ENCODE measurements around the gene SEPTIN3.

The SEPTIN3 gene

DNA sequence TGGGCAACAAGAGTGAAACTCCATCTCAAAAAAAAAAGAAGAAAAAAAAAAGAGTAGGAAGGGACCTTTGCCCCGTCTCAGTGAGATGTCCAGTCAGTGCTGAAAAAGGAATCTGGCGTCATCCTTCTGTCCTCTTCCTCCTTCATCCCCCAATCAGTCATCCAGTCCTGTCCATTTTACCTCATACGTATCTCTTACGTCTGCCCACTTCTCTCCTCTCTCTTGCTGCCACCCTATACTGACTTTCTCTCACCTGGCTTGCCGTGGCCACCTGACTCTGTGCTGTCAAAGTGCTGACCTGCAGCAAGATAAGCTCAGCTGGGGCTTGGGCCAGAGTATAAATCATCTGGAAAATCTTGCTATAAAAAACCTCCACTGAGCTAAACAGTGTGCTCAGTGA is 13.6 kb downstream of the SEPTIN3 start:
- no peaks in the 10 kb centered on the region for H3K9me2 ChIP-seq (replicated peaks; ENCODE audit: low read depth, low read length)
- no peak overlapping the region for H3K9ac ChIP-seq (ENCODE audit: low read depth, low read length, poor library complexity, severe bottlenecking)
- H2AFZ ChIP-seq (ENCODE audit: low read length) = no peak overlapping the region
- no peaks in the 10 kb centered on the region for H3K9me3 ChIP-seq (ENCODE audit: insufficient read depth, low read depth, low read length)
- H3K4me2 ChIP-seq (ENCODE audit: low read depth, low read length, poor library complexity, severe bottlenecking) = no peak overlapping the region
- no peaks in the 10 kb centered on the region for H3K36me3 ChIP-seq (ENCODE audit: insufficient read depth, low read length)
- no peaks in the 10 kb centered on the region for H3K79me2 ChIP-seq (ENCODE audit: insufficient read depth, low read length)
- H4K20me1 ChIP-seq (ENCODE audit: insufficient read depth, low read length, poor library complexity, severe bottlenecking) = no peaks in the 10 kb centered on the region
- TF ChIP-seq EZH2phosphoT487 (IDR thresholded peaks at IDR 0.05; ENCODE audit: borderline replicate concordance) = no peak
- TF ChIP-seq, protein P1, sequence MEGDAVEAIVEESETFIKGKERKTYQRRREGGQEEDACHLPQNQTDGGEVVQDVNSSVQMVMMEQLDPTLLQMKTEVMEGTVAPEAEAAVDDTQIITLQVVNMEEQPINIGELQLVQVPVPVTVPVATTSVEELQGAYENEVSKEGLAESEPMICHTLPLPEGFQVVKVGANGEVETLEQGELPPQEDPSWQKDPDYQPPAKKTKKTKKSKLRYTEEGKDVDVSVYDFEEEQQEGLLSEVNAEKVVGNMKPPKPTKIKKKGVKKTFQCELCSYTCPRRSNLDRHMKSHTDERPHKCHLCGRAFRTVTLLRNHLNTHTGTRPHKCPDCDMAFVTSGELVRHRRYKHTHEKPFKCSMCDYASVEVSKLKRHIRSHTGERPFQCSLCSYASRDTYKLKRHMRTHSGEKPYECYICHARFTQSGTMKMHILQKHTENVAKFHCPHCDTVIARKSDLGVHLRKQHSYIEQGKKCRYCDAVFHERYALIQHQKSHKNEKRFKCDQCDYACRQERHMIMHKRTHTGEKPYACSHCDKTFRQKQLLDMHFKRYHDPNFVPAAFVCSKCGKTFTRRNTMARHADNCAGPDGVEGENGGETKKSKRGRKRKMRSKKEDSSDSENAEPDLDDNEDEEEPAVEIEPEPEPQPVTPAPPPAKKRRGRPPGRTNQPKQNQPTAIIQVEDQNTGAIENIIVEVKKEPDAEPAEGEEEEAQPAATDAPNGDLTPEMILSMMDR (conservative IDR thresholded peaks at IDR 0.05; ENCODE audit: low read length) = no peak
- no peak overlapping the region for H3K4me3 ChIP-seq (ENCODE audit: low read length, poor library complexity, severe bottlenecking)
- no peaks in the 10 kb centered on the region for H3F3A ChIP-seq (ENCODE audit: low read depth)
- no peaks in the 10 kb centered on the region for H3K4me1 ChIP-seq (ENCODE audit: insufficient read depth, low read length, poor library complexity, severe bottlenecking)
- no peaks in the 10 kb centered on the region for H3K27me3 ChIP-seq (ENCODE audit: insufficient read depth, low read length, poor library complexity, severe bottlenecking)

DNA sequence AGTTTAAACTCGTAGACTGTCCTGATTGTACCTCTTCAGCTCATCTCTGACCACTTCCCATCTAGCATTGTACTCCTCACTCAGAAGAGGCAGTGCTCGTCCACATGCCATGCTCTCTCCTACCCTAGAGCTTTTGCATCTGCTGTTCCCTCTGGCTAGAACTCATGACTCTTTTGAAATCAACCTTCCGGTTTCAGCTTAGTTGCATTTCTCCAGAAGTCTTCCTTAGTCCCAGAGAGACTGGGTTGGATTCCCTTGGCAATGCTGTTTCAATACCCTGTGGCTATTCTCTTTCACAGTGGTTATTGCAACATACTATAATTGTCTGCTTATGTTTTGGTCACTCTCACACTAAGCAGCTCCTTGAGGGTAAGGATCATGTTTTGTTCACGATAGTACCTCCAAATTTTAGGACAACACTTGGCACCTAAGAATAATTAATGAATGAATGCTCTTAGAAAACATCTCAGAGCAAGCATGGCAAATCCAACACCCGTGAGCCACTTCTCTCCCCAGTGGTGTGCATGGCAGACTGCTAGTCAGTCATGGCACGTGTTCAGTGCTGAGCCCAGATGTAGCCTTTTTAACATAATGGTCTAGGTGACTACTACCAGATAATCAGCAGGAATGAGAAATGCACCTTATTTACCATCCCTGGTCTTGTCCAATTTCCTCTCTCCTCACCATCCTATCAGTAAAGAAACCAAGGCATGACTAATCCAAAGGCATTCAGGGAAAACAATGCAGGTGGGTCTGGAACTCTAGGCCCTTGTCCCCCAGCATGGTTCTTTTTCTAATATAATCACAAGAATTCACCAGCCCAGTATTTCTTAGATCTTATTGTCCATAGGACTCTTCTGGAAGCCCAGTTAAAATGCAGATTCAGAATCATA is 14.5 kb downstream of the SEPTIN3 start:
- Histone ChIP-seq H3K4me3 (ENCODE audit: low read length, poor library complexity, severe bottlenecking) (no peak overlapping the region), H4K20me1 (ENCODE audit: insufficient read depth, low read length, poor library complexity, severe bottlenecking) (no peaks in the 10 kb centered on the region), H3K4me1 (ENCODE audit: insufficient read depth, low read length, poor library complexity, severe bottlenecking) (no peaks in the 10 kb centered on the region), H3K9me3 (ENCODE audit: insufficient read depth, low read depth, low read length) (no peaks in the 10 kb centered on the region), H3K79me2 (ENCODE audit: insufficient read depth, low read length) (no peaks in the 10 kb centered on the region), H3K27me3 (ENCODE audit: insufficient read depth, low read length, poor library complexity, severe bottlenecking) (no peaks in the 10 kb centered on the region), H3K9ac (ENCODE audit: low read depth, low read length, poor library complexity, severe bottlenecking) (no peak overlapping the region), H3K9me2 (replicated peaks; ENCODE audit: low read depth, low read length) (no peaks in the 10 kb centered on the region), H3K36me3 (ENCODE audit: insufficient read depth, low read length) (no peaks in the 10 kb centered on the region), H3K4me2 (ENCODE audit: low read depth, low read length, poor library complexity, severe bottlenecking) (no peak overlapping the region), H3F3A (ENCODE audit: low read depth) (no peaks in the 10 kb centered on the region), H2AFZ (ENCODE audit: low read length) (no peak overlapping the region)
- TF ChIP-seq, protein P1 (conservative IDR thresholded peaks at IDR 0.05; ENCODE audit: low read length) = no peak
- TF ChIP-seq EZH2phosphoT487 (IDR thresholded peaks at IDR 0.05; ENCODE audit: borderline replicate concordance) = no peak

DNA sequence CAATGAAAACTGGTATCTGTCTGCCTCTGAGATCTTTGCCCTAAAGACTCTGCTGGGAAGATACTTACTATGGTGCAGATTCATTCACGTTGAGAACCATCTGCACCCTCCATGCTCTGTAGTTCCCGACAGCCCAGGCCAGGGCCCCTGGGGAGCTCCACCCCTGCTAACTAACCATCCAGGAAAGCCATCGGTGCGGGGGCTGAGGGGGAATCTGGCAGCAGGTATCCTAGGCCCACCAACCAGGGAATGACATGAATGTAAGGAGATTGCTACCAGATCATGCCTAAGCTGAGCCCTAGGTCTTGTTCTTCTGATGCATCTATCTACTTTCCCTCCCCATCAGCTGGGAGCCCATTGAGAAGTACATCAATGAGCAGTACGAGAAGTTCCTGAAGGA is 18.0 kb downstream of the SEPTIN3 start:
- no peak for TF ChIP-seq EZH2phosphoT487 (IDR thresholded peaks at IDR 0.05; ENCODE audit: borderline replicate concordance)
- TF ChIP-seq, protein P1 (conservative IDR thresholded peaks at IDR 0.05; ENCODE audit: low read length) = no peak
- no peaks in the 10 kb centered on the region for H3K9me2 ChIP-seq (replicated peaks; ENCODE audit: low read depth, low read length)
- H3K36me3 ChIP-seq (ENCODE audit: insufficient read depth, low read length) = no peaks in the 10 kb centered on the region

More for the DNA sequence above, 18.0 kb downstream of the SEPTIN3 start:
- no peak overlapping the region for H3K4me2 ChIP-seq (ENCODE audit: low read depth, low read length, poor library complexity, severe bottlenecking)
- no peak overlapping the region for H3K4me3 ChIP-seq (ENCODE audit: low read length, poor library complexity, severe bottlenecking)
- no peaks in the 10 kb centered on the region for H3K9me3 ChIP-seq (ENCODE audit: insufficient read depth, low read depth, low read length)
- no peak overlapping the region for H2AFZ ChIP-seq (ENCODE audit: low read length)
- H3K79me2 ChIP-seq (ENCODE audit: insufficient read depth, low read length) = no peaks in the 10 kb centered on the region
- H3K4me1 ChIP-seq (ENCODE audit: insufficient read depth, low read length, poor library complexity, severe bottlenecking) = no peaks in the 10 kb centered on the region
- H3F3A ChIP-seq (ENCODE audit: low read depth) = no peaks in the 10 kb centered on the region
- no peaks in the 10 kb centered on the region for H4K20me1 ChIP-seq (ENCODE audit: insufficient read depth, low read length, poor library complexity, severe bottlenecking)
- no peaks in the 10 kb centered on the region for H3K27me3 ChIP-seq (ENCODE audit: insufficient read depth, low read length, poor library complexity, severe bottlenecking)
- H3K9ac ChIP-seq (ENCODE audit: low read depth, low read length, poor library complexity, severe bottlenecking) = no peak overlapping the region
